Esophagus muscularis mucosa (tissue), 4 donors: ENCODE data around the gene SH3PXD2A. TPM values are rescaled to one million over a fixed set of nuclear protein-coding genes. Genes with fewer than 3 reads are reported as not detected.

Experiments
- DNase-seq: peaks from one replicate; pipeline ENCODE4 v3.0.0-alpha.2; 2017; ENCODE audit errors: extremely low spot score
- H3K27ac ChIP-seq, 4 donors: fragments of 200-600 bp; sonication (generic); replicated peaks in 1 of 4; 1 replicate in 3 of 4; 2 replicates in 1 of 4; pipeline ENCODE4 v1.5.1; 2016 to 2019; ENCODE audit warnings: mild to moderate bottlenecking in 1 of 4
- H3K27me3 ChIP-seq, 4 donors: fragments of 200-600 bp; sonication (generic); one replicate each; pipeline versions ENCODE4 v1.5.1 to v1.6.0; 2016 to 2019
- H3K36me3 ChIP-seq, 4 donors: fragments of 200-600 bp; sonication (generic); one replicate each; pipeline ENCODE4 v1.5.1; 2016 to 2019
- H3K4me1 ChIP-seq, 4 donors: fragments of 200-600 bp; sonication (generic); one replicate each; pipeline ENCODE4 v1.5.1; 2016 to 2019
- H3K4me3 ChIP-seq, 4 donors: fragments of 200-600 bp; sonication (generic); 1 replicate in 2 of 4; 2 replicates in 2 of 4; pipeline ENCODE4 v1.5.1; 2016 to 2019; ENCODE audit warnings: mild to moderate bottlenecking in 4 of 4, moderate library complexity in 1 of 4
- H3K9me3 ChIP-seq, 4 donors: fragments of 200-600 bp; sonication (generic); 1 replicate in 3 of 4; 2 replicates in 1 of 4; pipeline ENCODE4 v1.5.1; 2016 to 2019
- CTCF ChIP-seq, 3 experiments: fragments of 200-600 bp in 2 of 3; fragments of 450-650 bp in 1 of 3; sonication (generic) in 2 of 3; IDR thresholded peaks; one replicate each; pipeline ENCODE4 v1.5.1; 2017 to 2019; ENCODE audit warnings: antibody characterized with exemption in 3 of 3, mild to moderate bottlenecking in 2 of 3, moderate library complexity in 1 of 3
- EP300 ChIP-seq: sonication (generic); formaldehyde crosslinking; IDR thresholded peaks from one replicate; pipeline ENCODE4 v1.6.1; 2017; ENCODE audit warnings: antibody characterized with exemption
- POLR2A ChIP-seq: fragments of 450-650 bp; IDR thresholded peaks from one replicate; pipeline ENCODE4 v1.6.1; 2017; ENCODE audit warnings: antibody characterized with exemption, moderate library complexity, mild to moderate bottlenecking, low read depth
- POLR2AphosphoS5 ChIP-seq, 2 donors: sonication (generic); formaldehyde crosslinking; IDR thresholded peaks; one replicate each; pipeline ENCODE4 v1.6.1; 2017; ENCODE audit warnings: antibody characterized with exemption in 2 of 2
- WGBS: methylation state at CpG from one replicate; pipeline ENCODE4 v1.1.5; 2018; 5-methylcytosine and 5-hydroxymethylcytosine counted together
- intact Hi-C: fragments of 100-400 bp; cut with DNase I; formaldehyde crosslinking; loops from one replicate; pipeline ENCODE4 v1.15.1; 2023
- total RNA-seq, 4 donors: library from RNA; depleted of rRNA; stranded (reverse); fragments of >200 nt; gene quantifications; one replicate each; pipeline versions ENCODE4 v1.1.0 to v1.2.1, GENCODE V29; 2016

Gene SH3PXD2A
- total RNA-seq, 4 donors from 2014 or later = 30.5 to 69.3 (median 40.0) TPM

GRCh38 chr10:103682631-103683030 lies 172.7 kb downstream of the SH3PXD2A start:
- no peak for TF ChIP-seq EP300
- TF ChIP-seq CTCF (IDR thresholded peaks at IDR 0.05) = no peak
- TF ChIP-seq POLR2A = no peak
- H3K4me3 ChIP-seq = no peak overlapping the region
- peaks cover 25 to 55% (median 39%) of the 10 kb centered on the region in 4 donors for H3K4me1 ChIP-seq
- no peaks in the 10 kb centered on the region for H3K36me3 ChIP-seq
- no peaks in the 10 kb centered on the region for H3K27me3 ChIP-seq
- DNase-seq = no peak
- H3K9me3 ChIP-seq = no peaks in the 10 kb centered on the region
- intact Hi-C loops = no loop called here
- WGBS = 94% methylated on average over 12 of the region's 12 CpGs
- H3K27ac ChIP-seq = no peak overlapping the region

GRCh38 chr10:103681617-103682399 lies 173.6 kb downstream of the SH3PXD2A start:
- intact Hi-C loops = no loop called here
- TF ChIP-seq CTCF (IDR thresholded peaks at IDR 0.05) (no peak), EP300 (no peak), POLR2AphosphoS5 (IDR thresholded peaks at IDR 0.05) (no peak), POLR2A (no peak)
- no peaks in the 10 kb centered on the region for H3K9me3 ChIP-seq
- no peak for DNase-seq
- no peaks in the 10 kb centered on the region for H3K27me3 ChIP-seq
- WGBS = 92% methylated on average over 25 of the region's 29 CpGs
- H3K4me1 ChIP-seq = peaks cover 31 to 59% (median 46%) of the 10 kb centered on the region in 4 donors
- H3K27ac ChIP-seq = peak overlapping the region in 1 of 4 donors; percentile 7
- no peaks in the 10 kb centered on the region for H3K36me3 ChIP-seq
- H3K4me3 ChIP-seq = no peak overlapping the region

GRCh38 chr10:103680869-103681236 lies 174.5 kb downstream of the SH3PXD2A start:
- TF ChIP-seq POLR2AphosphoS5 (IDR thresholded peaks at IDR 0.05) (no peak), CTCF (IDR thresholded peaks at IDR 0.05) (no peak), POLR2A (no peak), EP300 (no peak)
- no peaks in the 10 kb centered on the region for H3K27me3 ChIP-seq
- no peak overlapping the region for H3K4me3 ChIP-seq
- DNase-seq = no peak
- no peak overlapping the region for H3K27ac ChIP-seq
- 85% methylated on average over 6 of the region's 6 CpGs for WGBS
- peaks cover 36 to 59% (median 49%) of the 10 kb centered on the region in 4 donors for H3K4me1 ChIP-seq
- no peaks in the 10 kb centered on the region for H3K36me3 ChIP-seq
- intact Hi-C loops = no loop called here
- no peaks in the 10 kb centered on the region for H3K9me3 ChIP-seq

- Histone ChIP-seq H3K27ac (peak overlapping the region in 3 of 4 donors; percentile 60 to 78 (median 66)), H3K4me3 (no peak overlapping the region), H3K36me3 (no peaks in the 10 kb centered on the region), H3K9me3 (no peaks in the 10 kb centered on the region), H3K27me3 (no peaks in the 10 kb centered on the region), H3K4me1 (peaks cover 34 to 60% (median 46%) of the 10 kb centered on the region in 4 donors)
- intact Hi-C loops = no loop called here
- TF ChIP-seq CTCF (IDR thresholded peaks at IDR 0.05) (no peak), EP300 (no peak), POLR2AphosphoS5 (IDR thresholded peaks at IDR 0.05) (no peak), POLR2A (no peak)
- DNase-seq = no peak
- 89% methylated on average over 4 of the region's 4 CpGs for WGBS
Measured at GRCh38 chr10:103679096-103679790, 176.1 kb downstream of the SH3PXD2A start.
